SU-DHL-6 (cell line): ENCODE results near the gene NTSR2.

ENCODE experiments used
- H2AFZ ChIP-seq: fragments of 200-600 bp; sonication (generic); 2 replicates; pipeline ENCODE4 v1.6.1; 2014; ENCODE audit warnings: low read depth, mild to moderate bottlenecking, moderate library complexity, mixed read lengths, antibody characterized with exemption, low read length; ENCODE audit not compliant: severe bottlenecking
- H3F3A ChIP-seq: fragments of 200-600 bp; shearing (Covaris generic); 2 replicates; pipeline ENCODE4 v1.6.0; 2016; ENCODE audit warnings: antibody characterized with exemption, mild to moderate bottlenecking; ENCODE audit not compliant: insufficient read depth
- H3K27ac ChIP-seq: fragments of 200-600 bp; sonication (generic); 2 replicates; pipeline ENCODE4 v1.5.1; 2016; ENCODE audit warnings: low read depth, mild to moderate bottlenecking, low read length, moderate library complexity, mixed read lengths
- H3K27me3 ChIP-seq: fragments of 200-600 bp; sonication (generic), shearing (Covaris generic); 2 replicates; pipeline ENCODE4 v1.6.0; 2014; ENCODE audit warnings: mild to moderate bottlenecking, low read length
- H3K36me3 ChIP-seq: fragments of 200-600 bp; sonication (generic); 2 replicates; pipeline ENCODE4 v1.6.1; 2014; ENCODE audit warnings: mild to moderate bottlenecking, low read length, mixed read lengths
- H3K4me2 ChIP-seq: fragments of 300-600, 200-600 bp; shearing (Covaris generic), sonication (generic); 2 replicates; pipeline ENCODE4 v1.6.0; 2014; ENCODE audit warnings: low read length, low read depth, mild to moderate bottlenecking; ENCODE audit not compliant: poor library complexity, severe bottlenecking
- H3K4me3 ChIP-seq: fragments of 200-600 bp; sonication (generic); 2 replicates; pipeline ENCODE4 v1.5.1; 2014; ENCODE audit warnings: antibody characterized with exemption, low read length, mild to moderate bottlenecking, mixed read lengths; ENCODE audit not compliant: insufficient read depth, poor library complexity, severe bottlenecking
- H3K79me2 ChIP-seq: fragments of 200-600 bp; sonication (generic); 2 replicates; pipeline ENCODE4 v1.6.1; 2014; ENCODE audit warnings: mild to moderate bottlenecking, low read length, moderate library complexity; ENCODE audit not compliant: insufficient read depth
- H3K9ac ChIP-seq: fragments of 200-600 bp; sonication (generic); 2 replicates; pipeline ENCODE4 v1.7.0; 2014; ENCODE audit warnings: mild to moderate bottlenecking, low read length
- H3K9me2 ChIP-seq: fragments of 200-600 bp; sonication (generic); replicated peaks from 2 replicates; pipeline ENCODE4 v1.6.1; 2014; ENCODE audit warnings: low read length; ENCODE audit not compliant: insufficient read depth
- H3K9me3 ChIP-seq: fragments of 200-600 bp; sonication (generic); 2 replicates; pipeline ENCODE4 v1.6.1; 2014; ENCODE audit warnings: low read length, mixed read lengths; ENCODE audit not compliant: insufficient read depth
- H4K20me1 ChIP-seq: fragments of 200-600 bp; sonication (generic); 2 replicates; pipeline ENCODE4 v1.6.1; 2014; ENCODE audit warnings: low read depth, mild to moderate bottlenecking, antibody characterized with exemption, low read length, moderate library complexity, mixed read lengths
- EZH2phosphoT487 ChIP-seq: fragments of 200-600 bp; sonication (generic), shearing (Covaris generic); conservative IDR thresholded peaks from 2 replicates; pipeline ENCODE4 v1.6.1; 2018; ENCODE audit warnings: mild to moderate bottlenecking, antibody characterized with exemption, low read length, moderate library complexity, mixed read lengths
- TF ChIP-seq, protein P1 (sequence below): fragments of 200-600 bp; sonication (generic); IDR thresholded peaks from one replicate; pipeline ENCODE4 v1.5.1; 2017; ENCODE audit warnings: antibody characterized with exemption, mild to moderate bottlenecking, low read length, moderate library complexity; ENCODE audit not compliant: insufficient read depth, poor library complexity, severe bottlenecking

NTSR2 gene

GRCh38 chr2:11615209-11615608 lies 54.8 kb downstream of the NTSR2 start:
- Histone ChIP-seq H3K9me3 (no peaks in the 10 kb centered on the region), H3K27me3 (no peaks in the 10 kb centered on the region), H3K9me2 (no peaks in the 10 kb centered on the region), H3K4me2 (no peak overlapping the region), H4K20me1 (no peaks in the 10 kb centered on the region), H3K27ac (no peak overlapping the region), H3K36me3 (no peaks in the 10 kb centered on the region), H3K4me3 (no peak overlapping the region), H3F3A (no peaks in the 10 kb centered on the region), H2AFZ (no peak overlapping the region), H3K9ac (no peak overlapping the region), H3K79me2 (no peaks in the 10 kb centered on the region)
- TF ChIP-seq, protein P1, sequence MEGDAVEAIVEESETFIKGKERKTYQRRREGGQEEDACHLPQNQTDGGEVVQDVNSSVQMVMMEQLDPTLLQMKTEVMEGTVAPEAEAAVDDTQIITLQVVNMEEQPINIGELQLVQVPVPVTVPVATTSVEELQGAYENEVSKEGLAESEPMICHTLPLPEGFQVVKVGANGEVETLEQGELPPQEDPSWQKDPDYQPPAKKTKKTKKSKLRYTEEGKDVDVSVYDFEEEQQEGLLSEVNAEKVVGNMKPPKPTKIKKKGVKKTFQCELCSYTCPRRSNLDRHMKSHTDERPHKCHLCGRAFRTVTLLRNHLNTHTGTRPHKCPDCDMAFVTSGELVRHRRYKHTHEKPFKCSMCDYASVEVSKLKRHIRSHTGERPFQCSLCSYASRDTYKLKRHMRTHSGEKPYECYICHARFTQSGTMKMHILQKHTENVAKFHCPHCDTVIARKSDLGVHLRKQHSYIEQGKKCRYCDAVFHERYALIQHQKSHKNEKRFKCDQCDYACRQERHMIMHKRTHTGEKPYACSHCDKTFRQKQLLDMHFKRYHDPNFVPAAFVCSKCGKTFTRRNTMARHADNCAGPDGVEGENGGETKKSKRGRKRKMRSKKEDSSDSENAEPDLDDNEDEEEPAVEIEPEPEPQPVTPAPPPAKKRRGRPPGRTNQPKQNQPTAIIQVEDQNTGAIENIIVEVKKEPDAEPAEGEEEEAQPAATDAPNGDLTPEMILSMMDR: no peak
- no peak for TF ChIP-seq EZH2phosphoT487

GRCh38 chr2:11613297-11613696 lies 56.7 kb downstream of the NTSR2 start:
- no peaks in the 10 kb centered on the region for H3K27me3 ChIP-seq
- H3K9me3 ChIP-seq: no peaks in the 10 kb centered on the region
- H3K9me2 ChIP-seq: no peaks in the 10 kb centered on the region
- no peak overlapping the region for H3K9ac ChIP-seq
- no peaks in the 10 kb centered on the region for H3K36me3 ChIP-seq
- no peak overlapping the region for H3K27ac ChIP-seq
- H2AFZ ChIP-seq: no peak overlapping the region
- H3K4me3 ChIP-seq: no peak overlapping the region
- H3K79me2 ChIP-seq: no peaks in the 10 kb centered on the region
- no peaks in the 10 kb centered on the region for H3F3A ChIP-seq
- TF ChIP-seq, protein P1: no peak
- TF ChIP-seq EZH2phosphoT487: no peak
- H4K20me1 ChIP-seq: no peaks in the 10 kb centered on the region
- no peak overlapping the region for H3K4me2 ChIP-seq

- H2AFZ ChIP-seq: no peak overlapping the region
- H3K79me2 ChIP-seq: no peaks in the 10 kb centered on the region
- no peak overlapping the region for H3K27ac ChIP-seq
- TF ChIP-seq, protein P1: no peak
- TF ChIP-seq EZH2phosphoT487: no peak
- H4K20me1 ChIP-seq: no peaks in the 10 kb centered on the region
- H3K27me3 ChIP-seq: no peaks in the 10 kb centered on the region
- no peaks in the 10 kb centered on the region for H3K36me3 ChIP-seq
- H3F3A ChIP-seq: no peaks in the 10 kb centered on the region
- no peak overlapping the region for H3K9ac ChIP-seq
- no peak overlapping the region for H3K4me3 ChIP-seq
- H3K9me3 ChIP-seq: no peaks in the 10 kb centered on the region
- no peak overlapping the region for H3K4me2 ChIP-seq
- H3K9me2 ChIP-seq: no peaks in the 10 kb centered on the region
These were observed 57.3 kb downstream of the NTSR2 start for GRCh38 chr2:11612553-11613215.
